CD14-positive monocyte (primary cell): ENCODE results near the gene FCRL1. TPM values are rescaled to one million over a fixed set of nuclear protein-coding genes. Genes with fewer than 3 reads are reported as not detected.

Experiments used
- DNase-seq, 3 donors: peaks; one replicate each; pipeline ENCODE4 v3.0.0-alpha.2; 2011 to 2022
- H2AFZ ChIP-seq: 2 replicates; pipeline ENCODE4 v1.6.0; 2012; ENCODE audit warnings: mild to moderate bottlenecking, low read depth, low read length, inconsistent platforms; ENCODE audit not compliant: insufficient read depth, poor library complexity, severe bottlenecking
- H3K27ac ChIP-seq, 2 donors: 1 replicate in 1 of 2; 2 replicates in 1 of 2; pipeline ENCODE4 v1.5.1; 2012 to 2013; ENCODE audit warnings: low read length in 2 of 2, control low read depth in 1 of 2, inconsistent platforms in 1 of 2, low read depth in 1 of 2, mild to moderate bottlenecking in 1 of 2
- H3K27me3 ChIP-seq, 2 donors: one replicate each; pipeline versions ENCODE4 v1.6.0 to v1.6.1; 2011 to 2013; ENCODE audit warnings: low read length in 2 of 2; ENCODE audit not compliant: control insufficient read depth in 2 of 2, insufficient read depth in 2 of 2
- H3K36me3 ChIP-seq, 2 donors: replicated peaks in 1 of 2; 1 replicate in 1 of 2; 2 replicates in 1 of 2; pipeline versions ENCODE4 v1.5.1 to v1.6.1; 2012 to 2013; ENCODE audit warnings: low read length in 2 of 2, control low read depth in 1 of 2, inconsistent platforms in 1 of 2, mild to moderate bottlenecking in 1 of 2; ENCODE audit not compliant: insufficient read depth in 2 of 2, control insufficient read depth in 1 of 2
- H3K4me1 ChIP-seq, 2 donors: 1 replicate in 1 of 2; 2 replicates in 1 of 2; pipeline versions ENCODE4 v1.5.1 to v1.6.1; 2012 to 2013; ENCODE audit warnings: low read length in 2 of 2, control low read depth in 1 of 2, inconsistent platforms in 1 of 2, mild to moderate bottlenecking in 1 of 2, moderate library complexity in 1 of 2; ENCODE audit not compliant: insufficient read depth in 2 of 2, control insufficient read depth in 1 of 2
- H3K4me2 ChIP-seq: replicated peaks from 2 replicates; pipeline ENCODE3; 2012; ENCODE audit warnings: low read length, moderate library complexity, mild to moderate bottlenecking; ENCODE audit not compliant: poor library complexity, severe bottlenecking; ENCODE audit errors: extremely low read depth
- H3K4me3 ChIP-seq, 3 experiments: fragments of 200-600 bp in 1 of 3; sonication (generic) in 1 of 3; replicated peaks in 1 of 3; 1 replicate in 2 of 3; 2 replicates in 1 of 3; pipeline ENCODE4 v1.5.1; 2011 to 2013; ENCODE audit warnings: low read length in 3 of 3, mild to moderate bottlenecking in 3 of 3, control low read depth in 2 of 3, low read depth in 2 of 3, inconsistent platforms in 1 of 3, moderate library complexity in 1 of 3
- H3K79me2 ChIP-seq: 2 replicates; pipeline ENCODE4 v1.6.0; 2012; ENCODE audit warnings: mild to moderate bottlenecking, control low read depth, inconsistent platforms, low read length, moderate library complexity; ENCODE audit not compliant: insufficient read depth
- H3K9ac ChIP-seq: 2 replicates; pipeline ENCODE4 v1.6.0; 2017; ENCODE audit warnings: low read length, mild to moderate bottlenecking; ENCODE audit not compliant: insufficient read depth, poor library complexity, severe bottlenecking
- H3K9me3 ChIP-seq, 2 donors: replicated peaks in 1 of 2; 1 replicate in 1 of 2; 2 replicates in 1 of 2; pipeline versions ENCODE4 v1.5.1 to v1.6.1; 2012 to 2013; ENCODE audit warnings: low read length in 2 of 2, control low read depth in 1 of 2; ENCODE audit not compliant: control insufficient read depth in 1 of 2, insufficient read depth in 1 of 2
- H4K20me1 ChIP-seq: 2 replicates; pipeline ENCODE4 v1.6.0; 2012; ENCODE audit warnings: mild to moderate bottlenecking, low read length, control low read depth, moderate library complexity; ENCODE audit not compliant: insufficient read depth
- H3K27ac Mint-ChIP-seq, 7 donors: one replicate each; pipeline ENCODE4 v1.8.0; 2020; ENCODE audit warnings: mild to moderate bottlenecking in 7 of 7, mixed read lengths in 7 of 7, moderate library complexity in 6 of 7, inconsistent platforms in 2 of 7
- H3K27me3 Mint-ChIP-seq, 3 donors: one replicate each; pipeline ENCODE4 v1.8.0; 2021 to 2022; ENCODE audit warnings: low read depth in 3 of 3, mild to moderate bottlenecking in 3 of 3, mixed read lengths in 3 of 3, moderate library complexity in 3 of 3, inconsistent platforms in 1 of 3
- H3K36me3 Mint-ChIP-seq, 2 donors: one replicate each; pipeline ENCODE4 v1.8.0; 2020; ENCODE audit warnings: mixed read lengths in 2 of 2, inconsistent platforms in 1 of 2, mild to moderate bottlenecking in 1 of 2
- H3K4me1 Mint-ChIP-seq: one replicate; pipeline ENCODE4 v1.8.0; 2020; ENCODE audit warnings: mild to moderate bottlenecking, mixed read lengths
- H3K4me3 Mint-ChIP-seq, 2 donors: one replicate each; pipeline ENCODE4 v1.8.0; 2020; ENCODE audit warnings: mild to moderate bottlenecking in 2 of 2, mixed read lengths in 2 of 2, moderate library complexity in 1 of 2
- H3K9me3 Mint-ChIP-seq, 7 donors: one replicate each; pipeline ENCODE4 v1.8.0; 2020 to 2022; ENCODE audit warnings: mixed read lengths in 7 of 7, mild to moderate bottlenecking in 6 of 7, moderate library complexity in 6 of 7, inconsistent platforms in 2 of 7
- WGBS: methylation state at CpG from one replicate; pipeline ENCODE4 v1.1.5; 2013; ENCODE audit warnings: missing lambda C conversion rate; ENCODE audit not compliant: insufficient coverage; 5-methylcytosine and 5-hydroxymethylcytosine counted together
- intact Hi-C, 2 donors: fragments of 100-400 bp; cut with micrococcal nuclease; formaldehyde crosslinking; loops; one replicate each; pipeline versions ENCODE4 v1.15.0 to v1.15.1; 2023
- polyA plus RNA-seq, 3 donors: library from polyadenylated mRNA; depleted of rRNA in 1 of 3; unstranded in 2 of 3; stranded (reverse) in 1 of 3; fragments of 300-500 nt in 2 of 3; fragments of >200 nt in 1 of 3; fragmentation: Illumina TruSeq in 2 of 3; gene quantifications; 1 replicate in 2 of 3; 2 replicates in 1 of 3; pipeline ENCODE4 v1.2.3, GENCODE V29; 2012 to 2021
- TF ChIP-seq, protein P1 (sequence below): fragments of 200-600 bp; IDR thresholded peaks from one replicate; pipeline ENCODE4 v1.8.0; 2022; ENCODE audit warnings: antibody characterized with exemption, mild to moderate bottlenecking

Gene FCRL1
- polyA plus RNA-seq, 3 donors: 0.16 to 2.1 (median 0.16) TPM

DNA sequence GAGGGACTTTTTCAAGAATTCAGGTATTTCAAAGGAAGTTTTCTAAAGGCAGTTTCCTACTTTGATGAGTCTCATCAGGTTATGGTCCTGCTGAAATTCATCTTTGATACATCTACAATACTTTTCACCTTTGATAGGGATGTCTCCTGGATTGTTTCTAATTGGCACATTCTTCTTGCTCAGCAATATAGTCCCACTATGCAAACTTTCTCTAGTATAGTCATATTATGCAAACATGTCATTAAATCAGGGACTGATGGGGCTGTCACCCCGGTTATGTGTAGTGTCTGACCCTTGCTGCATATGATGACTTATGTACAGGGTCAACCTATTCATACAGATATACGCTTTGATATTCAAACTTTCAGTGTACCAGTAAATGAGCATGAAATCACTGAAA is 379 bp upstream of the FCRL1 start:
- peaks cover 23 to 27% of the 10 kb centered on the region in 2 donors for H3K4me1 ChIP-seq
- peaks cover 0 to 5% of the 10 kb centered on the region in 2 donors for H3K27me3 ChIP-seq
- no peaks in the 10 kb centered on the region for H3K4me1 Mint-ChIP-seq
- H3K27me3 Mint-ChIP-seq: peaks cover 1 to 16% (median 2%) of the 10 kb centered on the region in 3 donors
- H3K9me3 Mint-ChIP-seq: peaks cover 0 to 2% (median 0%) of the 10 kb centered on the region in 7 donors
- TF ChIP-seq, protein P1, sequence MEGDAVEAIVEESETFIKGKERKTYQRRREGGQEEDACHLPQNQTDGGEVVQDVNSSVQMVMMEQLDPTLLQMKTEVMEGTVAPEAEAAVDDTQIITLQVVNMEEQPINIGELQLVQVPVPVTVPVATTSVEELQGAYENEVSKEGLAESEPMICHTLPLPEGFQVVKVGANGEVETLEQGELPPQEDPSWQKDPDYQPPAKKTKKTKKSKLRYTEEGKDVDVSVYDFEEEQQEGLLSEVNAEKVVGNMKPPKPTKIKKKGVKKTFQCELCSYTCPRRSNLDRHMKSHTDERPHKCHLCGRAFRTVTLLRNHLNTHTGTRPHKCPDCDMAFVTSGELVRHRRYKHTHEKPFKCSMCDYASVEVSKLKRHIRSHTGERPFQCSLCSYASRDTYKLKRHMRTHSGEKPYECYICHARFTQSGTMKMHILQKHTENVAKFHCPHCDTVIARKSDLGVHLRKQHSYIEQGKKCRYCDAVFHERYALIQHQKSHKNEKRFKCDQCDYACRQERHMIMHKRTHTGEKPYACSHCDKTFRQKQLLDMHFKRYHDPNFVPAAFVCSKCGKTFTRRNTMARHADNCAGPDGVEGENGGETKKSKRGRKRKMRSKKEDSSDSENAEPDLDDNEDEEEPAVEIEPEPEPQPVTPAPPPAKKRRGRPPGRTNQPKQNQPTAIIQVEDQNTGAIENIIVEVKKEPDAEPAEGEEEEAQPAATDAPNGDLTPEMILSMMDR: no peak
- H3K36me3 Mint-ChIP-seq: no peaks in the 10 kb centered on the region
- no peaks in the 10 kb centered on the region for H4K20me1 ChIP-seq
- no peak overlapping the region for H3K4me2 ChIP-seq
- no peak overlapping the region for H3K4me3 ChIP-seq
- no peak overlapping the region for H3K27ac ChIP-seq
- no peaks in the 10 kb centered on the region for H3K79me2 ChIP-seq
- H3K9ac ChIP-seq: no peak overlapping the region
- no peak overlapping the region for H3K27ac Mint-ChIP-seq
- DNase-seq: no peak
- H3K36me3 ChIP-seq: no peaks in the 10 kb centered on the region
- H3K4me3 Mint-ChIP-seq: no peak overlapping the region
- intact Hi-C loops: no loop called here
- H2AFZ ChIP-seq: no peak overlapping the region
- no peaks in the 10 kb centered on the region for H3K9me3 ChIP-seq
- WGBS: no CpG with 5 or more reads among the region's 2 CpGs

- Mint-ChIP-seq H3K4me3 (no peak overlapping the region), H3K27me3 (peaks cover 1 to 15% (median 2%) of the 10 kb centered on the region in 3 donors), H3K36me3 (no peaks in the 10 kb centered on the region), H3K9me3 (peaks cover 0 to 3% (median 2%) of the 10 kb centered on the region in 7 donors), H3K27ac (no peak overlapping the region), H3K4me1 (no peaks in the 10 kb centered on the region)
- peaks cover 0 to 1% of the 10 kb centered on the region in 2 donors for H3K9me3 ChIP-seq
- peaks cover 0 to 5% of the 10 kb centered on the region in 2 donors for H3K27me3 ChIP-seq
- no peak overlapping the region for H3K4me3 ChIP-seq
- no peak overlapping the region for H3K27ac ChIP-seq
- TF ChIP-seq, protein P1: no peak
- no peaks in the 10 kb centered on the region for H3K79me2 ChIP-seq
- intact Hi-C loops: no loop called here
- H3K36me3 ChIP-seq: no peaks in the 10 kb centered on the region
- WGBS: 100% methylated on average over 2 of the region's 2 CpGs
- H3K9ac ChIP-seq: no peak overlapping the region
- peaks cover 23 to 27% of the 10 kb centered on the region in 2 donors for H3K4me1 ChIP-seq
- H2AFZ ChIP-seq: no peak overlapping the region
- H4K20me1 ChIP-seq: no peaks in the 10 kb centered on the region
- H3K4me2 ChIP-seq: no peak overlapping the region
- DNase-seq: no peak
Observed at GRCh38 chr1:157819215-157819614, 705 bp downstream of the FCRL1 start.
